ENCODE measurements around the gene SIL1.
"Not testable (repeated sequence)": the region's sequence is repeated elsewhere in the genome, so short reads cannot be mapped to it uniquely, and the experiment has no call there.

Gene SIL1

DNA sequence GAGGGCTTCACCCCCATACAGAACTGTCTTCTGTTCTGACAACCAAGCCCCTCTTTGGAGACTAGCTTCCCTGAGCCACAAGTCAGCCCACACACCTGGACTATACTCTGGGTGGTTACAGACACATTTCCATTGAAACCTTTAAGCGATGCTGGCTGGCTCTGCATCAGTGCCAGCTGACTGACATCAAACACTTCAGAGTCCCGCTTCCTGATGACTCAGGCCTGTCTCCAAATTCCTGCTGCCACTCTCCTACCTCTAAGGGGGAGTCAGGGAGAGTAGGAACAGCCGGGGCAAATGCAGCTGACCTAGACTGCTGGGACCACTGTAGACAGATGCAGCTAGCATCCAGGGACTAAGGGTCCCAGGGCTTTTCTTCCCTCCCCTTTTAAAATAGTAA, 59.4 kb downstream of the SIL1 start:
- peak; percentile 27 for DNase-seq (ENCODE audit: low spot score)

GRCh38 chr5:139138109-139138508, 60.1 kb downstream of the SIL1 start:
- DNase-seq (ENCODE audit: low spot score), result no peak

- peak; percentile 27 for DNase-seq (ENCODE audit: low spot score)
Observed at GRCh38 chr5:139137697-139138096, 60.5 kb downstream of the SIL1 start.

DNA sequence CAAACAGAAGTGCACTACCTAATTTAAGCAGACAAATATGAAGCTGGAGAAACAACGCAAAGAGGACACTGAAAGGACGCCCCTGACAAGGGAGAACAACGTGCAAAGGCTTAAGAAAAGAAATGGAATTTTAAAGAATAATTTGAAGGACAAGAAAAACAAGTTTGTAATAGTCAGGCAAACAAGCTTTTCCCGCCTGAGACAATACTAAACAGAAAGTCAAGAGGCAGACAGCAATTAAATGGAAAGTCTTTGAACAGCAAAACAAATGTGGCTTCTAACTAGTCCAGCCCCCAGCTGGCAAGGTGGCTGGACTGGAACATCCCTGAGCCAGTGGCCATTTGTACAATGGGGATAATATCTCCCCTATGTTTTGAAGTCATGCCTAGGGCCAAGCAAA, 63.3 kb downstream of the SIL1 start:
- DNase-seq (ENCODE audit: low spot score), result no peak

DNA sequence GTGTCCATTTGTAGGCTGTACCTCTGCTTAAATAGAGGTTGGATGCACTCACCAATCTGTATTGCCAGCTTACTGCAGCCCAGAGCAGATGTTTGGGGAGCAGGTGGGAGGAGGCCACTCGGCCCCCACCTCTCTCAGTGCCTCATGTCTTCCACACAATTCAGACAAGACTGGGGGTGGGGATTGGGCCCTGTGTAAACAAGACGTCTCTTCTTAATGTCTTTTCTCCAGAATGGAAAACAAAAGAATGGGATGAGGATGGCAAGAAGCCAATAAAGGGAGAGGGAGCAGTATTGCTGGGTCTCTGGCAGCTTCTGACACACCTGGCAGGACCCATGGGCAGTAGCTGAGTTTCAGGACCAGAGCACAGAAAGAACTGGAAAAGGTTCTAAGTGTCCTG, 64.9 kb downstream of the SIL1 start:
- DNase-seq (ENCODE audit: low spot score), result no peak

DNA sequence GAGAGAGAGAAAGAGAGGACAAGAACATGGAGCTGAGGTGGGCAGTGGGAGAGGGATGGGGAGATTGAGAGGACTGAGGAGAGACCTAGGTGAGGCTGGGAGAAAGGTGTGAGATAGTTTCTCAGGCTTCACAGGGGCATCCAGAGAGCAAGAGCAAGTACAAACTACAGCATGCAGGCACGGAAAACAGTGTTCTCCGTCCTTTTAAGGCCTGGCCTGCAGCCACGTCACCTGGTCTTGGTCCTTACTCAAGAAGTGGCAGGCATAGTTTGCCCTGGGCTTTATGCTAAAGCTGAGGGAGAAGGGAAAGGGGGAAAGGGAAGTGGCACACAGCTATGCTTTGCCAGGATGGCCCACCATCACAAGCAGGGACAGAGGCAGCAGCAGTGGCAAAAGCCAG, 65.7 kb downstream of the SIL1 start:
- no peak for DNase-seq (ENCODE audit: low spot score)

DNA sequence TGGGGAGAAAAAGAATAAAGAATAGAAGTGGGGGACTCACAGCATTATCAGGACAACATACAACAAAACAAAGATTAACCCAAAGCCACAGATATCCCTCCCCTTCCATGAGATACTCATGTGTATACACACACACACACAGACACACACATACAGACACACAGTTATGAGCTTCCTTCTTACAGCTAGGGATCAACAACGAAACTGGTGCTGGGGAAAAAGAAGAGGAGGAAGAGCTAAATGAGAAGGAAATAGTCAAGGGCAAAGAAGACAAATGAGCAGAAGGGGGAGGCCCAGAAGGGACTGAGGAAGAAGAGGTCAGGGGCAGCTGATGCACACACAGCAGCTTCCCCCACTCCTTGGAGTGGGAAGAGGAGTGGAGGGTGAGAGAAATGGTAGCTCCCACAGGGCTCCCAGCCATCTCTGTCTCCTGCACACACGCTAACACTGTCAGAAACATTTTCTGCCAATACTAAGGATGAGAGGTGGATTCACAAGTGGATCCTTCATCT, 66.2 kb downstream of the SIL1 start:
- DNase-seq (ENCODE audit: low spot score), result no peak

DNA sequence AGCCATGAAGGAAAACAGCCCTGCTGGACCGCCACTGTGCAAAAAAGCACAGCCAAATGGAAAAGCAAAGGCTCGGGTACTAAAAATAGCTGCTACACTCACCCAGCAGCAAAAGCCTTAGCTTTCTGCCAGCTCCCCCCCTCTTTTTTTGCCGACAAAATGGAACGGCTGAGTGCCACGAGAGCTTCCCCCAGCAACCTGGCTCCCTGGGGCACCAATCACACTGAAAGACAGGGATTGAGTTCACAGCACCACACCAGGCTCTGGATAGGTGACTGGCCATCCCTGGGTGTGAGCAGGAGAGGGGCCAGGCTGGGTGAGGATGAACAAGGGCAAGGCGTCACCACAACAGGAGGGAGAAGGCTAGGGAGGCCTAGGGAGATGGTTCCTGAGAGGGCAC, 66.7 kb downstream of the SIL1 start:
- DNase-seq (ENCODE audit: low spot score), result no peak

DNA sequence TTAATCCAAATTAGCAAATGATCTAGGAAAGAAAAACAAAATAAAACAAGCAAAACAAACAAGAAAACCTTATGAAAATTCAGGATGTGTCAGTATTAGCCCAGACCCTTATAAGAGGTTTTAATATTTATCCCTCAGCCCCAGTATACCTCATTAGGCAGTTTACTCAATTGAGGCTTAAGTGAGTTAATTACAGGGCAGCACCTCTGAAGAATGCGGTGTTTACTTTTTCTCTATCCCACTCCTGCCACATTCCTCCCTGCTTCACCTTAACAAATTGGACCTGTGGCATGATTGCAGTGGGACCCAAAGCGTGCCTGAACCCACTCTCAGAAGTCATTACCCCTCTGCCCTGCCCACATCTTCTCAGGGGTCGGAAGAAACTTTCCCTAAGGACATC, 67.1 kb downstream of the SIL1 start:
- DNase-seq (ENCODE audit: low spot score), result no peak

GRCh38 chr5:139130214-139130613, 68.0 kb downstream of the SIL1 start:
- no peak for DNase-seq (ENCODE audit: low spot score)

GRCh38 chr5:139126711-139127111, 71.5 kb downstream of the SIL1 start:
- DNase-seq (ENCODE audit: low spot score), result no peak

GRCh38 chr5:139125991-139126390, 72.2 kb downstream of the SIL1 start:
- no peak for DNase-seq (ENCODE audit: low spot score)

DNA sequence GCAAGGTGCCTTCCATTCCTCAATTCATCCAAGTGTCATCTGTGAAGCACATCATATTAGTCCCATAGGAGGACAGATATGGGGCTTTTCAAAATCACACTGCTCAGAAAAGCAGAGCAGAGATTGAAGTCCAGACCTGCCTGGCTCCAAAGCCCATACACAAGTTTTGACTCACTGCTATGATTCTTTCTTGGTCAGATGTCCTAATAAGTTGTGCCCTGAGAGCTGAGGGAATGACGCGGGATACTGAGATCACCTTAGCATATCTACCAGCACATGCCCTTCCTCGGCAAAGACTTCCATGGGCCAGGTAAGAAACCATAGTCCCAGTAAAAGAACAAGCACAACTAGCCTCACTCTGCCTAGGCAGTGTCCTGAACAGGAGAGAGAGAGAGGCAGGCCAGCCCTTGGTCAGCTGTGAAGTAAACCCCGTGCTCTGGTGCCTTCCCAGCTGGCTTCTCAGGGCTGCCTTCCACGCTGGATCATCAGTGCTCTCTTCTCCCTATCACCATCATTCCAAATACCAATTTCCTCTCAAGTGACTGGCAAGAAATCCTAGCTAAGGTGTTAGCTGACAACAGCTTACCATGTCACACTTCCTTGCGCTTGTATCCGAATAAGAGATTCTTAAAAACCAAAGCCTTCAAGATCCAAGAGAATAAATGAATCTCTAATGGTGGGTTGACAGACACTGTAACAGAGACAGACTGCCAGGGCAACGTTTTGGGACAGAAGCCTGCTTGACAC, 73.2 kb downstream of the SIL1 start:
- no peak for DNase-seq (ENCODE audit: low spot score)

- DNase-seq (ENCODE audit: low spot score), result no peak
Observed at GRCh38 chr5:139121120-139121519, 77.0 kb downstream of the SIL1 start.

- no peak for DNase-seq (ENCODE audit: low spot score)
Observed at GRCh38 chr5:139120521-139120920, 77.6 kb downstream of the SIL1 start.

DNA sequence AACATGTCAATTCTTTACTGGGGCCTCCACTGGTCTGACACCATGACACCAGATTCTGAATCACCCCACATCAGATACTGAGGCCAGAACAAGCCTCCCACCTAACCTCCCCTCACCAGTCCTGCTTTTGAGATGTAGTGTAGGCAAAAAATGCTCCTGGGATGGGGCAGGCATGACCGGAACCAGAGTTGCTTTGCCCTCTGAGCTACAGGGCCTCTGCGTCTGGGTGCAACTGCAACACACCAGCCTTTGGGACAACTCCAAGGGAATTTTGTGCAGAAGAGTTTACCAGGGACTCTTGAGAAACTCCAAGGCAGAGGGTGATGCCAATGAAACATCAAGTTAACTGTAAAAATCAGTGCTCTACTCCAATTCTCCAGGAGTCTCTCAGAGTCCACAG, 79.4 kb downstream of the SIL1 start:
- no peak for DNase-seq (ENCODE audit: low spot score)

GRCh38 chr5:139117342-139117884, 80.8 kb downstream of the SIL1 start:
- DNase-seq (ENCODE audit: low spot score), result no peak

DNA sequence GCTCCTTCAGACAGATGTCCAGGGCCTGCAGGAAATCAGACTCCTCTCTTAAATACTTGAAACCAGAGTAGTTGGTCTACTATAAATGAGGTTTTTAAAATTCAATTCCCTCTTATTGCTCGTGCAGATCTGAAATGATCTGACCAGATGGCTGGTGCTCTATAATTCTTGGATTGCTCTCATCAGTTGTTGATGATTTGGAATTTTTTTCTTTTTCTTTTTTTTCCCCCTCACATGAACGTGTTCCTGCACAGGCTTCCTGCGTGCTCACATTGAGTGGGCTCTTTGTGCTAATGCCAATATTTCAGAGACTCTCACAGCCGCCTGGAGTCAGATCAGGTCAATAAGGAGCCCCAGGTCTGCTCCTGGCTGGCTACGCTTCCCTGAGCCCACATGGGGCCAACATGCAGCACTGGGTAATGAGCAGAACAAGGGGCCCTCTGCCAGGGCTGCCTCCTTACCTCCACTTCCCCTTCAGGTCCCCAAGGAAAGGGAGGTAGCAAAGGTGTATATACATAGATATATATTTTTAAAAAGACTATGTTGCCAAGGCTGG, 82.0 kb downstream of the SIL1 start:
- no peak for DNase-seq (ENCODE audit: low spot score)

DNA sequence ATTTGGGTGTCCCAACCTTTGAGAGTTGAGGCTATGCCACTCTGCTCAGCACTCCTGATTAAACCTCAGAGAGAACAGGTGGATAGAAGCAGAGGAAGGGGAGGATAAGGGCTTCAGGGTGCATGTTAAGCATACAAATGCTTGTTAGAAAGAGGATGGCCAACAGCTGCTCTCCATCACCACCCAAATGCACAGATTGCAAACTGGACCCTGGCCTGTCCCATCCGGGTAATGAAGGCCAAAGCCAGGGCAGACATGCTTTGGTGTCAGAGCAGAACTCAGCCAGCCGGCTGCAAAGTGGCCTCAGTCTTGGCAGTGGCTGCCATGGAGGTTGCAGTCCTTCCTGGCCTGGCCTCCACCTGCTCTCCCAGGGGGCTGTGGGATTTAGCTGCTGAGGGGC, 84.3 kb downstream of the SIL1 start:
- no peak for DNase-seq (ENCODE audit: low spot score)

DNA sequence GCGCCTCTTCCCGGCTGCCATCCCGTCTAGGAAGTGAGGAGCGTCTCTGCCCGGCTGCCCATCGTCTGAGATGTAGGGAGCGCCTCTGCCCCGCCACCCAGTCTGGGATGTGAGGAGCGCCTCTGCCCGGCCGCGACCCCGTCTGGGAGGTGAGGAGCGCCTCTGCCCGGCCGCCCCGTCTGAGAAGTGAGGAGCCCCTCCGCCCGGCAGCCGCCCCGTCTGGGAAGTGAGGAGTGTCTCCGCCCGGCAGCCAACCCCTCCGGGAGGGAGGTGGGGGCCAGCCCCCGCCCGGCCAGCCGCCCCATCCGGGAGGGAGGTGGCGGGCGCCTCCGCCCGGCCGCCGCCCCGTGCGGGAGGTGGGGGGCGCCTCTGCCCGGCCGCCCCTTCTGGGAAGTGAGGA, 85.8 kb downstream of the SIL1 start:
- not testable (repeated sequence) for DNase-seq (ENCODE audit: low spot score)

DNA sequence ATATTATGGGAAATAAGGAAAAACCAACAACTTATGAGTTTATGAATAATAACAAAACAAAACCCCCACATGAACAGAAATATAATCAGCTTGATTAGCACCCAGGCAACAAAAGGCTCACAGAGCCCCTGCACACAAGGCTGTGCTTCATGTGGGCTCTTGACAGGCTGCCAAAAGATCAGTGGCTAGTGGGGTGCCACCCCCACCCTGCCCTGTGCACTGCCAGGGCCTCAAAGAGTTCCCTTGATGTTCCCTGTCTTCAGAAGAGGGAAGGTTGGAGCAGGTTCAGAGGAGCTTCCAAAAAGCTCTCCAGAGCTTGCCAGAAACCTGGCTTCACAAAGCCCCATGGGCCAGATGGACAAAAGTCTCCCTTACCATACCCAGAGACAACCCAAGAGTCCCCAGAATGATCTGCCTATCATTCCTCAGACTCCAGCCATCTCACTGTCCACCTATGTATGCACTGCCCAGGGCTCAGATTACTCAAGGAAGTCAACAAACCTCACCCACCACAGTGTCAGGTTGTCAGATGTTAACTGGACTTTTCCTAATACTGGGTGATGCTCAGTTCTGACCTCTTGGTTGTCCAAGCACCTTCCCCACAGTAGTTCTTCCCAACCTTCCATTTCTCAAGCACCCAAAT, 87.5 kb downstream of the SIL1 start:
- no peak for DNase-seq (ENCODE audit: low spot score)

DNA sequence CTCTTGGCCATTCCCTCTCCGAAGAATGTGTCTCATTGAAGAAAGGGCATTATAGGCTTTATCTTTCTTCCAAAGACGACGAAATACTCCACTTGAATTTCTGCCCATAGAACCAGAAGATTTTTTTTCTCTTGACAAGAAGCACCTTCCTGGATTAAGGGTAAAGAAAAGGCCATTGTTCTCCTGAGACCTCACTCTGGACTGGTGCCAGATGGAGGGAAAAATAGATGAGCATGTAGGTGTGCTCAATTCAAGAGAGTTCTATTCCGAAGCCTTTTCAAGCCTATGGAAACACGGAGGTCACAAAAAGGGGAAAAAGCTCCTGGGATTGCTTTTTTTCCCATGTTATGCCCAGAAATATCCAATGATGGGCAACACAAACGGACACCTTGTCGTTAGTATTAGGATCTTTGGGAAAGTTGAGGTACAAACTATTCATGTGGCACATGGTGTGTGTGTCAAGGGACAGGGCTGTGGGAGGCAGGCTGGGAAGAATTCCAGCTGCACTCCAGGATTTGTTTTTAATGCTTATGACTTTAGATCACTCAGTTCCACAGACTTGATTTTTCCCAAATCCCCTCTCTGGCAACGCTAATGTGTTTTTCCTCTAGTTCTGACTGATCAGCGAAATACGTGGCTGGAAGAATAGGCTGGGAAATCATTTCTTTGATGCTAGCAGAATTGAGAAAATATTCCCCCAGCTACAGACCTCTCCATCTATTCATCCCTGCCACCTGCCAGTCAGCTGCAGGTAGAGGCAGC, 89.9 kb downstream of the SIL1 start:
- no peak for DNase-seq (ENCODE audit: low spot score)

Data from kidney capillary endothelial cell (primary cell).